Transverse colon (tissue), 4 donors: ENCODE measurements around the gene F11R. TPM values are rescaled to one million over a fixed set of nuclear protein-coding genes. Genes with fewer than 3 reads are reported as not detected.
"Not testable (repeated sequence)": the region's sequence is repeated elsewhere in the genome, so short reads cannot be mapped to it uniquely, and the experiment has no call there.

Experiments
- DNase-seq: peaks from one replicate; pipeline ENCODE4 v3.0.0-alpha.2; 2019
- H3K27ac ChIP-seq, 4 donors: fragments of 200-600 bp; sonication (generic); 2 replicates each; pipeline ENCODE4 v1.5.1; 2016 to 2018; ENCODE audit warnings: inconsistent platforms in 4 of 4
- H3K27me3 ChIP-seq: fragments of 200-600 bp; sonication (generic); 2 replicates; pipeline ENCODE4 v1.5.1; 2017; ENCODE audit warnings: inconsistent platforms
- H3K36me3 ChIP-seq, 4 donors: fragments of 200-600 bp; sonication (generic); 2 replicates each; pipeline ENCODE4 v1.5.1; 2017 to 2019; ENCODE audit warnings: inconsistent platforms in 4 of 4
- H3K4me1 ChIP-seq, 4 donors: fragments of 200-600 bp; sonication (generic); 2 replicates each; pipeline ENCODE4 v1.5.1; 2017 to 2020; ENCODE audit warnings: inconsistent platforms in 4 of 4
- H3K4me3 ChIP-seq, 4 donors: fragments of 200-600 bp; sonication (generic); 1 replicate in 1 of 4; 2 replicates in 3 of 4; pipeline versions ENCODE4 v1.5.1 to v1.6.1; 2017 to 2019; ENCODE audit warnings: inconsistent platforms in 4 of 4
- H3K9me3 ChIP-seq, 2 donors: fragments of 200-600 bp; sonication (generic); 2 replicates each; pipeline ENCODE4 v1.5.1; 2017 to 2019; ENCODE audit warnings: inconsistent platforms in 2 of 2
- EP300 ChIP-seq: sonication (generic); formaldehyde crosslinking; IDR thresholded peaks from one replicate; pipeline ENCODE4 v1.6.1; 2017; ENCODE audit warnings: antibody characterized with exemption, low read depth
- POLR2A ChIP-seq: fragments of 450-650 bp; IDR thresholded peaks from one replicate; pipeline ENCODE4 v1.6.1; 2016; ENCODE audit warnings: antibody characterized with exemption, mild to moderate bottlenecking, moderate library complexity
- POLR2AphosphoS5 ChIP-seq, 3 donors: sonication (generic); formaldehyde crosslinking; IDR thresholded peaks; one replicate each; pipeline ENCODE4 v1.6.1; 2016; ENCODE audit warnings: antibody characterized with exemption in 3 of 3
- WGBS, 2 donors: methylation state at CpG; one replicate each; pipeline ENCODE4 v1.1.5; 2018; ENCODE audit warnings: low coverage in 1 of 2; 5-methylcytosine and 5-hydroxymethylcytosine counted together
- in situ Hi-C, 4 donors: fragments of 200-750 bp; cut with MboI; loops; one replicate each; pipeline versions ENCODE4 v1.15.0 to v1.15.1; 2017; ENCODE audit warnings: low sequenced_read_pairs in 3 of 4, low pct_ligation_motif_present in 1 of 4, low pct_unique_long_range_greater_than_20kb in 1 of 4
- intact Hi-C: fragments of 100-400 bp; cut with DNase I; formaldehyde crosslinking; loops from one replicate; pipeline ENCODE4 v1.15.1; 2023; ENCODE audit warnings: low total_unique reads
- total RNA-seq, 4 donors: library from RNA; depleted of rRNA; stranded (reverse); fragments of >200 nt; gene quantifications; one replicate each; pipeline ENCODE4 v1.1.0, GENCODE V29; 2016
- TF ChIP-seq, protein P1 (sequence below), 5 experiments: fragments of 200-600 bp in 3 of 5; fragments of 450-650 bp in 2 of 5; sonication (generic) in 3 of 5; IDR thresholded peaks; 1 replicate in 2 of 5; 2 replicates in 3 of 5; pipeline ENCODE4 v1.5.1; 2016 to 2017; ENCODE audit warnings: antibody characterized with exemption in 5 of 5, inconsistent platforms in 3 of 5, mild to moderate bottlenecking in 2 of 5, moderate library complexity in 1 of 5

F11R gene
- total RNA-seq, 4 donors from 2014 or later = 91.7 to 126 (median 105) TPM

DNA sequence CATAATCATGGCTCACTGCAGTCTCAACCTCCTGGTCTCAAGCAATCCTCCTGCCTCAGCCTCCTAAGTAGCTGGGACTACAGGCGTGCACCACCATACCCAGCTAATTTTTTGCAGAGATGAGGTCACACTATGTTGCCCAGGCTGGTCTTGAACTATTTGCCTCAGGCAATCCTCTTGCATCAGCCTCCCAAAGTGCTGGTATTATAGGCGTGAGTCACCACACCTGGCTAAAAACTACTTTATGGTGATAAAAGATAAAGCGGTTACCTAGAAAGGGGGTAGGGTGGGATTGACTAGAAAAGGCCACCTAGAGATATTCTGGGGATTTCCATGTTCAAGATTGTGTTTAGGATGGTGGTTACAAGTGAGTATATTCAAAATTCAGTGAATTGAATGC, 12.8 kb upstream of the F11R start:
- intact Hi-C loops (no loop called here), in situ Hi-C loops (no loop called here)
- TF ChIP-seq POLR2AphosphoS5 (IDR thresholded peaks at IDR 0.05) = no peak
- no peak for TF ChIP-seq EP300
- no peak for TF ChIP-seq POLR2A
- TF ChIP-seq, protein P1, sequence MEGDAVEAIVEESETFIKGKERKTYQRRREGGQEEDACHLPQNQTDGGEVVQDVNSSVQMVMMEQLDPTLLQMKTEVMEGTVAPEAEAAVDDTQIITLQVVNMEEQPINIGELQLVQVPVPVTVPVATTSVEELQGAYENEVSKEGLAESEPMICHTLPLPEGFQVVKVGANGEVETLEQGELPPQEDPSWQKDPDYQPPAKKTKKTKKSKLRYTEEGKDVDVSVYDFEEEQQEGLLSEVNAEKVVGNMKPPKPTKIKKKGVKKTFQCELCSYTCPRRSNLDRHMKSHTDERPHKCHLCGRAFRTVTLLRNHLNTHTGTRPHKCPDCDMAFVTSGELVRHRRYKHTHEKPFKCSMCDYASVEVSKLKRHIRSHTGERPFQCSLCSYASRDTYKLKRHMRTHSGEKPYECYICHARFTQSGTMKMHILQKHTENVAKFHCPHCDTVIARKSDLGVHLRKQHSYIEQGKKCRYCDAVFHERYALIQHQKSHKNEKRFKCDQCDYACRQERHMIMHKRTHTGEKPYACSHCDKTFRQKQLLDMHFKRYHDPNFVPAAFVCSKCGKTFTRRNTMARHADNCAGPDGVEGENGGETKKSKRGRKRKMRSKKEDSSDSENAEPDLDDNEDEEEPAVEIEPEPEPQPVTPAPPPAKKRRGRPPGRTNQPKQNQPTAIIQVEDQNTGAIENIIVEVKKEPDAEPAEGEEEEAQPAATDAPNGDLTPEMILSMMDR (IDR thresholded peaks at IDR 0.05) = no peak
- Histone ChIP-seq H3K9me3 (no peaks in the 10 kb centered on the region), H3K4me3 (no peak overlapping the region), H3K36me3 (no peaks in the 10 kb centered on the region), H3K27ac (no peak overlapping the region), H3K27me3 (no peaks in the 10 kb centered on the region), H3K4me1 (peaks cover 0 to 15% (median 11%) of the 10 kb centered on the region in 4 donors)
- no peak for DNase-seq
- 92 to 95% methylated on average over 2 to 3 of the region's 3 CpGs for WGBS, 2 donors

DNA sequence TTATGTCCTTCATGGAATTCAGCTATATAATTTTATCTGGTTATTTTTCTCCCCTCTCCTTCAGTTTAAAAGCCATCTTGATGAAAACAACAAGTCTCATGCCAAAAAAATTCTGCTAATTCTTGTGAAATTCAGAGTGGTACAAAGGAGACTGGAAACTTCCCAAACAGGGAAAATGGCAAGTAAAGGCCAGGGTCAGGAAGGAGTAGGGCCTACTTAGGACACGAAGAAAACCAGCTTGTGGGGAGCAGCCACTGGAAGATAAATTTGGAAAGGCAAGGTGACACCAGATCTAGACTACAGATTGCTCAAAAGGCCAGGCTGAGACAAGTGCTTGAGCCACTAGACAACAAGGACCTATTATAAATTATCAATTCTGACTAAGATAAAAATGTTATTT, 11.5 kb upstream of the F11R start:
- Histone ChIP-seq H3K4me1 (peaks cover 0 to 6% (median 4%) of the 10 kb centered on the region in 4 donors), H3K4me3 (no peak overlapping the region), H3K27ac (no peak overlapping the region), H3K9me3 (no peaks in the 10 kb centered on the region), H3K27me3 (no peaks in the 10 kb centered on the region), H3K36me3 (no peaks in the 10 kb centered on the region)
- TF ChIP-seq POLR2AphosphoS5 (IDR thresholded peaks at IDR 0.05) = no peak
- TF ChIP-seq, protein P1 (IDR thresholded peaks at IDR 0.05) = no peak
- no peak for TF ChIP-seq POLR2A
- no peak for TF ChIP-seq EP300
- 77 to 100% methylated on average over 1 of the region's 1 CpG for WGBS, 2 donors
- intact Hi-C loops (no loop called here), in situ Hi-C loops (no loop called here)
- DNase-seq = no peak

DNA sequence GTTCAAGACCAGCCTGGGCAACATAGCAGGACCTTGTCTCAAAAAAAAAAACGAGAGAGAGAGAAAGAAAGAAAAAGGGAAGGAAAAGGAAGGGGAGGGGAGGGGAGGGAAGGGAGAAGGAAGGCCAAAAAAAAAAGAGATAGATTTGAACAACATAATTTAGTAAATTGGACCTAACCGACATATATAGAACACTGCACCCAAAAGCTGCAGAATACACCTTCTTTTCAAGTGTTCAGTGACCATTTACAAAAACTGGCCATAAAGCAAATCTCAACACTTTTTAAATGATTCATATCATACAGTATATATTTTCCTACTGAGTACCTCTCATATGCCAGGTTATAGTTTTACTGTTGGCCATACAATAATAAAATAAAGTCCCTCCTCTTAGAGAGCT, 10.9 kb upstream of the F11R start:
- in situ Hi-C loops (no loop called here), intact Hi-C loops (no loop called here)
- no peaks in the 10 kb centered on the region for H3K27me3 ChIP-seq
- H3K9me3 ChIP-seq = no peaks in the 10 kb centered on the region
- no peaks in the 10 kb centered on the region for H3K36me3 ChIP-seq
- no peak overlapping the region for H3K4me3 ChIP-seq
- no peak for DNase-seq
- no peak for TF ChIP-seq POLR2A
- no peak for TF ChIP-seq EP300
- peaks cover 0 to under 1% (median 0%) of the 10 kb centered on the region in 4 donors for H3K4me1 ChIP-seq
- no peak overlapping the region for H3K27ac ChIP-seq
- 60 to 81% methylated on average over 2 of the region's 2 CpGs for WGBS, 2 donors

DNA sequence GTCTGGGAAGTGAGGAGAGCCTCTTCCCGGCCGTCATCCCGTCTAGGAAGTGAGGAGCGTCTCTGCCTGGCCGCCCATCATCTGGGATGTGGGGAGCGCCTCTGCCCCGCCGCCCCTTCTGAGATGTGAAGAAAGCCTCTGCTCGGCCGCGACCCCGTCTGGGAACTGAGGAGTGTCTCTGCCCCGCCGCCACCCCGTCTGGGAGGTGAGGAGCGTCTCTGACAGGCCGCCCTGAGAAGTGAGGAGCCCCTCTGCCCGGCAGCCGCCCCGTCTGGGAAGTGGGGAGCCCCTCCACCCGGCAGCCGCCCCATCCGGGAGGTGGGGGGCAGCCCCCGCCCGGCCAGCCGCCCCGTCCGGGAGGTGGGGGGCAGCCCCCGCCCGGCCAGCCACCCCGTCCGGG, 8.5 kb upstream of the F11R start:
- H3K4me1 ChIP-seq, H3K27ac ChIP-seq, H3K9me3 ChIP-seq, DNase-seq, H3K4me3 ChIP-seq, in situ Hi-C loops, H3K27me3 ChIP-seq, H3K36me3 ChIP-seq, intact Hi-C loops: not testable (repeated sequence)
- 96% methylated on average over 27 of the region's 32 CpGs; no CpG with 5 or more reads in 1 of the 2 donors for WGBS, 2 donors

DNA sequence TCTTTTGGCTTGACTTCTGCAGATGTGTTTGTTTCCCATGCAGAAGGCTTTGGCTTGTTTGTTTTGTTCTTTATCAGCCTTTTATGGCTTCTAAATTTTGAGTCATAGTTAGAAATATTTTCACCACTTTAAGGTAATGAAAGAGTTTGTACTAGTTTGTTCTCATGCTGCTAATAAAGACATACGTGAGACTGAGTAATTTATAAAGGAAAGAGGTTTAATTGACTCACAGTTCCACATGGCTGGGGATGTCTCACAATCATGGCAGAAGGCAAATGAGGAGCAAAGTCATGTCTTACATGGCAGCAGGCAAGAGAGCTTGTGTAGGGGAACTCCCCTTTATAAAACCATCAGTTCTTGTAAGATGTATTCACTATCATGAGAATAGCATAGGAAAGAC, 6.0 kb upstream of the F11R start:
- H3K27me3 ChIP-seq, H3K27ac ChIP-seq, H3K36me3 ChIP-seq, intact Hi-C loops, H3K9me3 ChIP-seq, in situ Hi-C loops, DNase-seq, H3K4me3 ChIP-seq, H3K4me1 ChIP-seq: not testable (repeated sequence)
- 29 to 40% methylated on average over 1 of the region's 1 CpG for WGBS, 2 donors

DNA sequence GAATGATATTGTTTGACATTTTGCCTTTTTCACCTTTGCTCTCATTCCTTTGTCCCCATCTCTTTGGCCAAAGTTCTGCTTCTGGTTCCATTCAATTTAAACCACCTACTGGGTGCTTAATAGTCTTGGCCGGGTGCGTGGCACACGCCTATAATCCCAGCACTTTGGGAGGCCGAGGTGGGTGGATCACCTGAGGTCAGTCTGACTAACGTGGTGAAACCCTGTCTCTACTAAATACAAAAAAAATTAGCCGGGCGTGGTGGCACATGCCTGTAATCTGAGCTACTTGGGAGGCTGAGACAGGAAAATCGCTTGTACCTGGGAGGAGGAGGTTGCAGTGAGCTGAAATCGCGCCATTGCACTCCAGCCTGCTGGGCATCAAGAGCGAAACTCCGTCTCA, 1.5 kb upstream of the F11R start:
- 89 to 90% methylated on average over 8 to 12 of the region's 12 CpGs for WGBS, 2 donors

More for the DNA sequence above, 1.5 kb upstream of the F11R start:
- DNase-seq, H3K4me3 ChIP-seq, in situ Hi-C loops, H3K9me3 ChIP-seq, H3K27me3 ChIP-seq, H3K36me3 ChIP-seq, intact Hi-C loops: not testable (repeated sequence)
- Histone ChIP-seq H3K4me1 (peaks cover 0 to 32% (median 24%) of the 10 kb centered on the region in 4 donors), H3K27ac (peak overlapping the region in 2 of 4 donors; percentile 81 to 89)
